Mesothelial cell of epicardium (in vitro differentiated cells): ENCODE results near the gene CTNND2. TPM values are rescaled to one million over a fixed set of nuclear protein-coding genes. Genes with fewer than 3 reads are reported as not detected.

ENCODE experiments used
- DNase-seq, 2 experiments: peaks; one replicate each; pipeline ENCODE4 v3.0.0; 2021; ENCODE audit warnings: low spot score in 2 of 2; ENCODE audit not compliant: unreplicated experiment in 2 of 2
- H3K27ac Mint-ChIP-seq: 2 replicates; pipeline ENCODE4 v1.8.0; 2021; ENCODE audit warnings: mixed read lengths
- H3K27me3 Mint-ChIP-seq: 2 replicates; pipeline ENCODE4 v1.8.0; 2021; ENCODE audit warnings: low read depth, mixed read lengths
- H3K36me3 Mint-ChIP-seq: 2 replicates; pipeline ENCODE4 v1.8.0; 2021; ENCODE audit warnings: mixed read lengths
- H3K4me1 Mint-ChIP-seq: 2 replicates; pipeline ENCODE4 v1.8.0; 2021; ENCODE audit warnings: mixed read lengths
- H3K4me3 Mint-ChIP-seq: 2 replicates; pipeline ENCODE4 v1.8.0; 2021; ENCODE audit warnings: mild to moderate bottlenecking, moderate library complexity, mixed read lengths
- H3K9me3 Mint-ChIP-seq: 2 replicates; pipeline ENCODE4 v1.8.0; 2021; ENCODE audit warnings: mixed read lengths
- total RNA-seq: library from RNA; stranded (reverse); gene quantifications from 3 replicates; pipeline ENCODE4 v1.2.1, GENCODE V29; 2021
- TF ChIP-seq, protein P1 (sequence below): fragments of 200-600 bp; sonication (generic); IDR thresholded peaks from one replicate; pipeline ENCODE4 v1.5.0; 2021; ENCODE audit warnings: antibody characterized with exemption; ENCODE audit not compliant: unreplicated experiment

CTNND2 gene
- total RNA-seq, 1 donor from 2014 or later: 7.9 TPM

DNA sequence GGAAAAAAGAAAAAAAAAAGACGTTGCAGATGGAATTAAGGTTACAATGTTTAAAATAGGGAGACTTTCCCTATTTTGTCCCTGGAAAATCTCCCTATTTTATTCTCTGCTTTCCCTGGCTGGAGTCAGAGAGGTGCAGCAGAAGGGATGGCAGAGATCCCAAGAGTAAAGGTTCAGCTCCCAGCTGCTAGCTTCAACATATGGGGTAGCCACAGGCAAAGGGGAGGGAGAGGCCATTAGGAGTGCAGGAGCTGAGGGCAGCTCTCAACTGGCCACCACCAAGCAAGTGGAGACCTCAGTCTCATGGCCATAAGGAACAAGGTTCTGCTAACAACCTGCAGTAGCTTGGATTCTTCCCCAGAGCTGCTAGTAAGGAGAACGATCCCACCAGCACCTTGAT is 776.2 kb downstream of the CTNND2 start:
- TF ChIP-seq, protein P1, sequence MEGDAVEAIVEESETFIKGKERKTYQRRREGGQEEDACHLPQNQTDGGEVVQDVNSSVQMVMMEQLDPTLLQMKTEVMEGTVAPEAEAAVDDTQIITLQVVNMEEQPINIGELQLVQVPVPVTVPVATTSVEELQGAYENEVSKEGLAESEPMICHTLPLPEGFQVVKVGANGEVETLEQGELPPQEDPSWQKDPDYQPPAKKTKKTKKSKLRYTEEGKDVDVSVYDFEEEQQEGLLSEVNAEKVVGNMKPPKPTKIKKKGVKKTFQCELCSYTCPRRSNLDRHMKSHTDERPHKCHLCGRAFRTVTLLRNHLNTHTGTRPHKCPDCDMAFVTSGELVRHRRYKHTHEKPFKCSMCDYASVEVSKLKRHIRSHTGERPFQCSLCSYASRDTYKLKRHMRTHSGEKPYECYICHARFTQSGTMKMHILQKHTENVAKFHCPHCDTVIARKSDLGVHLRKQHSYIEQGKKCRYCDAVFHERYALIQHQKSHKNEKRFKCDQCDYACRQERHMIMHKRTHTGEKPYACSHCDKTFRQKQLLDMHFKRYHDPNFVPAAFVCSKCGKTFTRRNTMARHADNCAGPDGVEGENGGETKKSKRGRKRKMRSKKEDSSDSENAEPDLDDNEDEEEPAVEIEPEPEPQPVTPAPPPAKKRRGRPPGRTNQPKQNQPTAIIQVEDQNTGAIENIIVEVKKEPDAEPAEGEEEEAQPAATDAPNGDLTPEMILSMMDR: no peak
- Mint-ChIP-seq H3K4me1 (no peaks in the 10 kb centered on the region), H3K27ac (no peak overlapping the region), H3K9me3 (no peaks in the 10 kb centered on the region), H3K27me3 (peaks cover 4% of the 10 kb centered on the region), H3K4me3 (no peak overlapping the region), H3K36me3 (no peaks in the 10 kb centered on the region)
- no peak for DNase-seq

DNA sequence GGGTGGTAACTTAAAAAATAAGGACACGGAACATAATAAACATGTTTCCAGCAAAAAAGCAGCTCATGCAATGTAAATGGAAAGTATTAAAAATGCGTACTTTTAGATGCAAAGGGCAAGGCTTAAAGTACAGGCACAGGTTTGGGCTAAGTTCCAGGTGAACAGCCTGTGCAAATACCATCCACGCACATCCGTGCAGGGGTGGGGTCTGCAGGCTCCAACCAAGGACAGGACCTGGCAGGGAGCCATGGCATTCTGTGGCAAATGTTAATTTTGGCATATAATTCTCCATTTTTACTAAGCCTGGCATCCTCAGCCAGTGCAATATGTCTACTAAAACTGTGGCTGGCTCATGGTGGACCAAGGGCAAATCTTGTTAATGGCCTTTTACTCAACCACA is 777.4 kb downstream of the CTNND2 start:
- Mint-ChIP-seq H3K4me1 (no peaks in the 10 kb centered on the region), H3K9me3 (no peaks in the 10 kb centered on the region), H3K36me3 (no peaks in the 10 kb centered on the region), H3K4me3 (no peak overlapping the region), H3K27ac (no peak overlapping the region), H3K27me3 (peaks cover 4% of the 10 kb centered on the region)
- no peak for DNase-seq
- TF ChIP-seq, protein P1: no peak

DNA sequence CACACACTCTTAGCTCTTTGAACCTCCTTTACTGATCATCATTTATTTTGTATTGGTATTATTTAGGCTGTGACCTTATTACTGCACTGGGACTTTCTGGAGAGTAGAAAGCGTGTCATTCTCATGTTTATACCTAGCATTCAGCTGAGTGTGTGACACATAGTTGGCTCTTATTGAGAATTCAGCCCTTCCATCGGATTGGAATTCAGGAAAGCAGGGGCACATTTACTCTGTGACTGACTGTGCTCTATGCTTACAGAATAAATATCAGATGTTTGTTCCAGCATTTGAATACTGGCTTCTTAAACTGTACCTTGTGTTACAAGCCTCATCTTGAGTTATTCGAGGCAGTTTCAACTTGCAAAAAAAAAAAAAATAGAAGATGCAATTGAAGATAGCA is 782.4 kb downstream of the CTNND2 start:
- no peak for DNase-seq
- no peaks in the 10 kb centered on the region for H3K9me3 Mint-ChIP-seq
- no peak overlapping the region for H3K27ac Mint-ChIP-seq
- no peaks in the 10 kb centered on the region for H3K4me1 Mint-ChIP-seq
- H3K27me3 Mint-ChIP-seq: peaks cover 4% of the 10 kb centered on the region
- no peaks in the 10 kb centered on the region for H3K36me3 Mint-ChIP-seq
- TF ChIP-seq, protein P1: no peak
- H3K4me3 Mint-ChIP-seq: no peak overlapping the region

DNA sequence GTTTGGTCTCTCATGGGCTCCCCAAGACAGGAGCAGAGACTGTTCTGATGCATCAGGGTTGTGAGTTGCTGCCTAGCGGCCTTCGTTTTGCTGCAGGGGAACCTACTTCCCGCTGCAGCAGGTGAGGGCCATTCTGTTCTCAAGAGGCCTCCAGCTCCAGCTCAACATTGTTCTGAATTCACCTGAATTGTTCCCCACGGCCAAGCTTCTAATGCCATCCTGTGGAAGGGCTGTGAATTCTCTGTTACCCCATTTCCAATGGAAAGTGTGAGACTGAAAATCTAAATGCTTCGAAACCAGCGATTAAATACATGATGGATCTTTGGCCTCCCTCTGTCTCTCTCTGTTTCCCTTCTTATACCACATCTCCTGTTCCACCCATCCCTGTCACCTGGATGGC is 794.1 kb downstream of the CTNND2 start:
- no peaks in the 10 kb centered on the region for H3K4me1 Mint-ChIP-seq
- H3K36me3 Mint-ChIP-seq: no peaks in the 10 kb centered on the region
- H3K27ac Mint-ChIP-seq: no peak overlapping the region
- TF ChIP-seq, protein P1: no peak
- no peak for DNase-seq
- H3K27me3 Mint-ChIP-seq: no peaks in the 10 kb centered on the region
- no peak overlapping the region for H3K4me3 Mint-ChIP-seq
- H3K9me3 Mint-ChIP-seq: peaks cover 3% of the 10 kb centered on the region

DNA sequence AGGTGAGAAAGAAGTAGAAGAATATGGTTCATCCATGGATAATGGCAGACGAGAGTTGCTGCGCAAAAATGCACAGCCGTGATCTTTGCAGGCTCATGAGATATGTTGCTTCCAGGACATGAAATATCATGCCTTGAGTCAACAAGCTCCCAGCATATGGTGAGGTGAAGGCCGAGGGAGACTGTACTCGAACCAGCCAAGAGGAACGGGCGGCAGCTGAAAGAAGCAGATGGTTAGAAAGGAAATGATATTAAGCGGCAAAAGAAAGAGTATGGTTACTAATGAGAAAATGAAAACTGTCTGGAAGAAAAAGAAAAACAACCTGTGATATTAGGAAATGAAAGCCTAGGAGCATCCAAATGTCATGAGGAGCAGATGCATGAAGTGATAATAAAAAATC is 798.5 kb downstream of the CTNND2 start:
- TF ChIP-seq, protein P1: no peak

DNA sequence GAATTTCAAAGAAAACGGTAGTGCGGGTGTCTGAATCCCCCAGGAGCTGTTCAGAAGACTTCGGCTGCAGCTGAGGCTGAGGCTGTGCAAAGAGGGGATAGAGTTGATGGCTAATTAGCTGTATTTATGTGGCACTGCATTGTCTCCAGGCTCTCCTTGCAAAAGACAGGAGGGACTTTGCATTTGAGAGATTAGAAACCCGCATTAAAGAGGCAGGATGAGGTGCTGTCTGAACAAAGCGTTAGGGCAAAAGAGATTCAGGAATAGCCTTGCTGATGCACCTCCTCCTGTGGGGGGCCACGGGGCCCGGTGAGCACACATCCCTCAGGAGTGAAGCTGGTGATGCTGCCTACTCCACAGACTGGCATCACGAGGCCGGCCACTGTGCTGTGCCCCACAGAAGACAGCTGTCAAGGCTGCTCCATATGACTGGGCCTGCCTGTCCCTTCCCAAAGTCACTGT is 799.6 kb downstream of the CTNND2 start:
- DNase-seq: no peak
- Mint-ChIP-seq H3K27ac (no peak overlapping the region), H3K4me3 (no peak overlapping the region), H3K36me3 (no peaks in the 10 kb centered on the region), H3K9me3 (no peaks in the 10 kb centered on the region), H3K4me1 (no peaks in the 10 kb centered on the region), H3K27me3 (no peaks in the 10 kb centered on the region)
- TF ChIP-seq, protein P1: no peak

More for the DNA sequence above, 798.5 kb downstream of the CTNND2 start:
- DNase-seq: no peak
- H3K9me3 Mint-ChIP-seq: no peaks in the 10 kb centered on the region
- H3K4me1 Mint-ChIP-seq: no peaks in the 10 kb centered on the region
- H3K27ac Mint-ChIP-seq: no peak overlapping the region
- H3K4me3 Mint-ChIP-seq: no peak overlapping the region
- no peaks in the 10 kb centered on the region for H3K27me3 Mint-ChIP-seq
- no peaks in the 10 kb centered on the region for H3K36me3 Mint-ChIP-seq
